CD4-positive, alpha-beta T cell treated with Interleukin-15 for 1 hour (primary cell): Measurements from ENCODE around the gene PAEP.
"Not testable (repeated sequence)": the region's sequence is repeated elsewhere in the genome, so short reads cannot be mapped to it uniquely, and the experiment has no call there.

Experiments
- DNase-seq: peaks from one replicate; pipeline ENCODE4 v3.0.0-alpha.2; 2020

Gene PAEP

GRCh38 chr9:135561391-135562234 is at the start of gene PAEP:
TSS of gene PAEP (plus strand) at chr9:135561756.
- DNase-seq: no peak

DNA sequence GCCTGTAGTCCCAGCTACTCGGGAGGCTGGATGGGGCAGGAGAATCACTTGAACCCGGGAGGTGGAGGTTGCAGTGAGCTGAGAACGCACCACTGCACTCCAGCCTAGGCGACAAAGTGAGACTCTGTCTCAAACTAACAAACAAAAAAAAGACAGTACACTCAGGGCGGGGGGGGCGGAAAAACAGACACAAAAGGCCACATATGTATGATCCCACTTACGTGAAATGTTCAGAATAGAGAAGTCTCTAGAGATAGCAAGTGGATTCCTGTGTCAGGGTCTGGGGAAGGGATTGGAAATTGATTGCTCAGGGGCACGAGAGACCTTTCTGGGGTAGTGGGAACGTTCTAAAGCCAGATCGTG is 49.3 kb upstream of the PAEP start:
- DNase-seq: no peak

DNA sequence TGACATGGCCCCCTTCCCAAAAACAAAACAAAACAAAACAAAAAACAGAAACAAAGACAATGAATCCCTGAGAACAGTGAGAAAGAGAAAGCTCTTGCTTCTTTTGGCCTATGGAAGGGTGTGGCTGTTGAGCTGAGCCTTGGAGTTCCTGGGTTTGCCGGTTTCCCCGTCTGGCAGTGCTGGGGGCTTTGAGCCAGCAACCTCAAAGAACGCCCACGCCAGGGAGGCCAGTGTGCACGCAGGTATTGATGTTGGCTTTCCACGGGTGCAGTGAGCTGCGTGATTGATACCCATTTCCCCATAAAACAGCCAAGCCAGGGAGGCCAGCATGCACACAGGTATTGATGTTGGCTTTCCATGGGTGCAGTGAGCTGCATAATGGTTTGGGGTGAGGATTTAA is 48.7 kb upstream of the PAEP start:
- DNase-seq: no peak

GRCh38 chr9:135513351-135513846 is 48.2 kb upstream of the PAEP start:
- no peak for DNase-seq

GRCh38 chr9:135513906-135514305 is 47.6 kb upstream of the PAEP start:
- DNase-seq: not testable (repeated sequence)

- DNase-seq: no peak
These were observed 47.0 kb upstream of the PAEP start for GRCh38 chr9:135514342-135515082.

DNA sequence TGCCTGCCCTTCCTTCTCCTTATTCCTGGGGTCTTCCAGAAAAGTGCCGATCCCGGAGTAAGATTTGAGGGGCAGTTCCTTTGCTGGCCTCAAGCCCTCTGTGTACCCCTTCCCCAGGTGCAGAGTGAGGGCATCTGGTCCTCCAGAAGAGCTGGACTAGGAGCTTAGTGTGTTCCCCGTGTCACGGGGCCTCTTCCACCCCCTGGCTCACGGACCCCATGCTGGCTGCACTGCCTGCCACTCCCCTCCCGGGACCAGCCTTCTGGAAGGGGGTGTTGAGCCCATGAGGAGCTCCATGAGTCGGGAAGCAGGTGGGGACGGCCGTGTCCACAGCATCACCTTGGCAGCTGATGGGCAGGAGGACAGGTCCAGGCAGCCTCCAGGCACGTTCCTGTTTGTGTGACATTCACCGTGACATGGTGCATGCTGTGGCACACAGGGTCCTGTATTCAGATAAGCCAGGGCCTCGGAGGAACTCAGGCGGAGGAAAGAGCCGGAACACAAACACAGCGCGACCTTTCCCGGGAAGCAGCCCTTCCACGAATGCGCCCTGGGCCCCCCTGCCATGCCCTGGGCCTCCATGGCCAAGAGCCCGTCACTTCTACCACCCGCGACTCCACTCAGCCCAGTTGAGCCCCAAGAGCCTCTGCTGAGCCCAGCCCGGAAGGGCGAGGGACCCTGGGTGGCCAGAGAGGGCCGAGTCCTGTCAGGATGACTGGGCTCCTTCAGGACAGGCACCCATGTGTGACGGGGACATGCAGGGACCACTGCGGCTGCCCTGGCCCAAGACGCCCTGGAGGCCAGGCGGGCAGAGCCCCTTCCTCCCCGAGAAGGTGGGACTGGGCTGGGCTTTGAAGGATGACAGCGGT is 46.2 kb upstream of the PAEP start:
- no peak for DNase-seq

- DNase-seq: no peak
These were observed 45.3 kb upstream of the PAEP start for GRCh38 chr9:135516132-135516860.

DNA sequence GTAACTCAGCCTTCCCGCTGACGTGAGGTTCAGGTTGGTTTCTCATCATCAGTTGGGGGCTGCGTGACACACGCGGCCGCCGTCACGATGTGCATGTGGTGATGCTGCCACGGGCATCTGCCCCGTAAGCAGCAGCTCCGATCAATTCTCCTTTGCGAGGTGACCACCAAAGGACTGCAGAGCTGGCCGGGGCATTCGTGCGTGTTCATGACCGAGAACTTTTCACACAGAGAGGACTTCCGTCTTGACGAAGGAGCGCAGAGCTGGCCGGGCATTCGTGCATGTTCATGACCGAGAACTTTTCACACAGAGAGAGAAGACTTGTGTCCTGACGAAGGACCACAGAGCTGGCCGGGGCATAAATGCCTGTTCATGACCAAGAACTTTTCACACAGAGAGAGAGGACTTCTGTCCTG is 44.1 kb upstream of the PAEP start:
- no peak for DNase-seq

- no peak for DNase-seq
These were observed 42.2 kb upstream of the PAEP start for GRCh38 chr9:135519179-135519971.

- no peak for DNase-seq
These were observed 40.5 kb upstream of the PAEP start, which contains the start of gene LCN1 for GRCh38 chr9:135520916-135521607. TSS of gene LCN1 (plus strand) at chr9:135521440. CDS start at chr9:135521498, 58 bp downstream.

DNA sequence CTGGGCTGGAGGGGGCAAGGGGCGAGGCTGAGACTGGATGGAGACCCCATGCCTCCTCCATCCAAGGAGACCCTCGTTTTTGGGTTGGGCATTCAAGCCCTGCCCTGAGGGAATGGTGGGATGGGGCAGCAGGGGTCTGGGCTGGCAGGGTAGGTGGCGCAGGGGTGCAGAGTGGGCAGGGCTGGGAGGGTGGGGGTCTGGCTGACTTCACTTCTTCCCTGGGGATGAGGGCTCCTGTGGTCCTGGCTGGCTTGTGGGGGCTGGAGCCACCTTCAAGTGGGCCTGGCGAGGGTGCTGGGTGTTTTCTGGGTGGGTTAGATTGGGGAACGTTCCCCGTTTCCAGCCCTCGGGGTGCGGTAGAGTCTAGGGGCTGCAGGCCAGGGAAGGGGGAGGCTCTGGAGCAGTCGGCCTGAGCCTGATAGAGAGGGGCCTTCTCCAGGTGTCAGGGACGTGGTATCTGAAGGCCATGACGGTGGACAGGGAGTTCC is 39.9 kb upstream of the PAEP start:
- DNase-seq: no peak

- DNase-seq: no peak
These were observed 39.2 kb upstream of the PAEP start for GRCh38 chr9:135522137-135522877.

GRCh38 chr9:135522931-135523330 is 38.6 kb upstream of the PAEP start:
- no peak for DNase-seq

DNA sequence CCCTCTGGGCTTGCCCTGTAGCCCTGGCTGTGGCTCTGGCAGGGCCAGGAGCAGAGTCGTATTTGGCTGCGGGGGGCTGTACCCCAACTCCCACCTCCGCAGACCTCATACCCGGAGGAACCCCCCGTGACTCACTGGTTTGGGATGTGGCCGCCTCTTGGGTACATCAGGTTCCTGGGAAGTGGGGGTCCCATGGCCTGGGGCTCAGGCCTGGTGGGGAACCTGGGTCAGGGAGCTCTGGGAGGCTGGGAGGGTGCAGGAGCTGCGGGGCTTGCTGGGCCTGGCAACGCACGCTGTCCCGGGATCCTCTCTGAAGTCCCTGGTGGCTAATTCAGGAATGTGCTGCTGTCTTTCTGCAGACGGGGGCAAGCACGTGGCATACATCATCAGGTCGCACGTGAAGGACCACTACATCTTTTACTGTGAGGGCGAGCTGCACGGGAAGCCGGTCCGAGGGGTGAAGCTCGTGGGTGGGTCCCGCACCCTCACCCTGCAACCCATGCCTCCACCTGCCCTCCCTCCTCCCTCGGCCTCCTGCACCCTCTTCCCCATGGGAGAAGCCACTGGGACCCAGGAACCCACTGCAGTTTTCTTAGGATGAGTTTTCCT is 37.9 kb upstream of the PAEP start:
- DNase-seq: no peak

DNA sequence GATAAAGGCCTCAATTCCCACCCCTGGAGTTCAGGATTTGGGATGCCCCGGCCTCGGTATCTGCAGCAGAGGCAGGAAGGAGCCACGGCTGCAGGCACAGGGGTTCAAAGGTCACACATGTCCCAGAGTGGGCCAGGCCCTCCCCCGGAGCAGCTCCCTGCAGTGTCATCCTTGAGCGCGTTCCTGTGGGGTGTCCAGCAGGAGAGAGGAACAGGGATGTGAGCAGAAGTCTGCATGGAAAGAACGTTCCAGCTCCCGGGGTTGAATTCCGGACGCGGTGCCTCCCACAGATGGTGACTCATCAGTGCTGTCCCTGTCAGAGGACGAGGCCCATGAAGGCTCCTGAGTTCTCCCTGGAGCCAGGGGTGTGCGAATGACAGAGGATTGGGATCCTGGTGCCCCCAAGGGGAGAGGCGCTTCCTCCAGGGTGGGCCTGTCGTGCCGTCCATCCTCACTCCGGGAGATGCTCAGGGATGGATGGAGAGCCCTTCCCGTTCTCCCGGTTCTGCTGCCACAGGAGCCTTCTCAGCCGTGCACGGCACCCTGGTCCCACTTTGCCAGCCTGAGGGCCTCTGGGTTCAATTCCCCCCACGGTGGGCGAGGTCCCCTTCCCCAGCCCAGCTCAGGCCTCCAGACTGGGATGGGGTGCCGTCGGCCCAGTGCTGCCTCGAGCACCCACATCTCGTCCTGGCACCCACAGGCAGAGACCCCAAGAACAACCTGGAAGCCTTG is 37.3 kb upstream of the PAEP start:
- no peak for DNase-seq

DNA sequence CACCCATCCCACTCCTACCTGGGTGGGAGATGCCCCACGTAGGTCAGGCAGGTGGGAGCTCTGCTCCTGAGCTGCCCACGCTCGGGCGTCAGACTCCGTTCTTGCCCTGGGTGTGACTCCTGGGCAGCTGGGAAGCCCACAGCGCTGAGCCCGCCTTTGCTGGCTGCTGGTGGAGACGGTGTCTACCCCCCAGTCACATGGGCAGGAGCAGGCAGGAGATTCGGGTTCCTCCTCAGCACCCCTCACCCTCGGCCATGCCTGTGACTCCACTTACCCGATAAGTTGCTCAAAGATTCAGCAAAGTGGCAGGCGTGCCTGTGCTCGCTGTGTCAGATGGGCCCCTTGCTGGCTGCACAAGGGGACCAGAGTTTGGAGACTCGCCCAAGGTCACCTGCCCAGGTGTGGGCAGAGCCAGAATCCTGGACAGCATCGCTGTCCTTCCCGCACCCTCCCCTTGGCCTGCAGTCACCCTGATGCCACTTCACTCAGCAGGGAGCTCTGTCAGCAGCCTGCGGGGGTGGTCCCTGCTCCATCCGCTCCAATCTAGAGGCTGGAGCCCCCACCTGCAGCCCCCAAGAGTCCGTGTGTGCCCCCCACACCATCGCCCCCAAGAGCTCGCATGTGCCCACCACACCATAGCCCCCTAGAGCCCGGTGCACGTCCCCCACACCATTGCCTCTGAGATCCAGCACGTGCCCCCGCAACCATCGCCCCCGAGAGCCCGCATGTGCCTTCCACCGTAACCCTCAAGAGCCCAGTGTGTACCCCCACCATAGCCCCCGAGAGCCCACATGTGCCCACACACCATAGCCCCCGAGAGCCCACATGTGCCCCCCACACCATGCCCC is 36.1 kb upstream of the PAEP start:
- DNase-seq: no peak
